HG02623 (cell line): ENCODE measurements around the gene GRHL3.

Experiments
- ATAC-seq: cut with Tn5 transposase; IDR thresholded peaks from one replicate; pipeline ENCODE4 v1.9.1; 2021; ENCODE audit warnings: moderate library complexity; ENCODE audit not compliant: unreplicated experiment

GRHL3 gene

DNA sequence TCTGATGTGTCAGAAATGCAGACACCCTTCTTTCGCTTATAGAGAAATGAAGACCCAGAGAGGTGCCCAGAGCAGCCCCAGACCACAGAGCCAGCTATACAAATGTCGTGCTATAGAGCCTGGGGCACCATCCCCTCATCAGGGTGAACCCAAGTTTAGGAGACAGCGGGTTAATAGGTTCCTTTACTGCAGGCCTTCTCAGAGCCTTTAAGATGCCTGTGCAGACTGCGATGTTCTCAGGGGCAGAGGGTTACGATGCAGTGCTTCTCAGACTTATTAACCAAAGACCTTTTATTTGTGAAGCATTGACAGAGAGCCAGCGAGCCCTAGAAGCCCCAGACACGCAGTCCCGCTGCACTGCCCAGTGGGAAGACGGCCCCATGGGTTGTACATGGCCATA is 47.5 kb downstream of the GRHL3 start:
- no peak for ATAC-seq

- no peak for ATAC-seq
These were observed 50.0 kb downstream of the GRHL3 start for GRCh38 chr1:24369199-24369598.

DNA sequence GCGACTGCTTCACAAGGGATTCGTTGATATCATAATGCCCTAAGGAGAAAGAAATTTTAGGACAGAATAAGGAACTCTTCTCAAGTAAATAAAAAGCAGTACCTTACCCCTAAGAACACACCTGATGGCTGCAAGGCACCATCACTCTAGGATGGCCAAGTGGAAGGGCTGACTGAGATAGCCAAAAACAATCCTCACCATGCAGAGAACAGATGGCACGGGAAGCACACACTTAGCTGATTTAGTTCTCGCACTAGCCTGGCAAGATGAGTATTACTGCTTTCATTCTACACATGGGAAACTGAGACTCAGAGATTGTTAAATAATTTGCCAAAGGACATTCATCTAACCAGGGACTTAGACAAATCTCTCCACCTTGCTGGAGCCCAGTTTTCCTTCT is 50.6 kb downstream of the GRHL3 start:
- ATAC-seq: no peak

- ATAC-seq: no peak
These were observed 53.9 kb downstream of the GRHL3 start for GRCh38 chr1:24373044-24373443.

DNA sequence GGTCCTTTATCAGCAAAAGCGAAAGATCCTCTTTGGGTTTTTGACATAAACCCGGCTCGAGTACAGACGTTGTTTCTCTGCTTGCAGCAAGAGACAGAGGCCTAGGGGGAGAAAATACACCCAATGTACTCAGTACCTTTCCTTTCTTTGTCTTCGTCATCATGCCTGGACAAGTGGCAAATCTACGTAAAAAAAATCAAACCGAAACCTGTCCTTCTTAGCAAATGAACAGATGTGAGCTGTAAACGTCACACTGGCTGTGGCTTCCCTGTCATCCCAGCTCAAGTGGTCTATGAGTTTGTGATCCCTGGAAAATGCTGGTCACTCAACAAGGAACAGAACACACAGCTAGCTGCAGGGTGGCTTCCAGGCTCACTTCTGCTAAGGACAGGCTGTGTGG is 54.6 kb downstream of the GRHL3 start:
- no peak for ATAC-seq

- ATAC-seq: no peak
These were observed 56.0 kb downstream of the GRHL3 start for GRCh38 chr1:24374891-24375786.

DNA sequence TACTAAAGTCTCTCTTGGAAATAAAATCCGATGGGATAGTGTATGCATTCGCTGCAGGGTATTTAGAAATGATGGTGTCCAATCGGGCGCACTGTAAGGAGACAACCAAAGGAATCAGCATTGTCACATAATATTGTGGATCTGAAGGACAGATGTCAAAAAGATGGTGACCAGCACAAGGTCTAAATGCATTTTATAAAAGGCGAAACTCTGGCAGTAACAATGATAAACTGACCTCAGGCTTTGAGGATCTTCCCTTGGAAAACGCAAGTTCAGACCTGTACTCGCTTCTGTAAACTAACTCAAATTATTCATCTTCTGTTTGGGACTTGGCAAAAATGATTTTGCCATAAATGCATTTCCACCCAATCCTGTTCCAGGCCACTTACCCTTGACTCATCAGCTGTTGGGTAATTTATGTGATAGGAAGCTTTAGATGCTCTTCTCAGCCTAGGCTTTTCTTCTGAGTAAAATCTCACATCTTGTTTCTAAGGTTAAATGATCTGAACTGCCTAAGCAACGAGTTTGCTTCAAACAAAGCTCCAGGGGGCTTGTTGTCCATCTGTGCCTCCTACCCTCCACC is 60.7 kb downstream of the GRHL3 start:
- ATAC-seq: no peak

DNA sequence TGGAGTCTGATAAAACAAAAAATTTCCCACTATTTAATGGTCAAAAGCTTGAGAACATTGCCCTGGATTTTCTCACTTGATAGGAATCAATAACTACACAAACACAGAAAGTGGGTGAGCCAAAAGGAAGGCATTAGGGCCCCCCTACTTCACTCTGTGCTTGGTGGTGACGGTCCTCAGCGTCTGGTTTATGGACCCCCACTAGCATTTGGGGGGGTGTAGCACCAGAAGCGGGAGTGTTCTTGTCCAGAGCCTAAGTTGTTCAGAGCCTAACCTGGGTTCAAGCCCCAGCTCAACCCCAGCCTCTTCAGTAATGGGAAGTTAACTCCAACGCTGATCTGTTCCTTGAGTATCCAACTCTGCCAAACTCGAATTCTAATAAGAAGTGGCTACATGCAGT is 61.4 kb downstream of the GRHL3 start:
- ATAC-seq: no peak

DNA sequence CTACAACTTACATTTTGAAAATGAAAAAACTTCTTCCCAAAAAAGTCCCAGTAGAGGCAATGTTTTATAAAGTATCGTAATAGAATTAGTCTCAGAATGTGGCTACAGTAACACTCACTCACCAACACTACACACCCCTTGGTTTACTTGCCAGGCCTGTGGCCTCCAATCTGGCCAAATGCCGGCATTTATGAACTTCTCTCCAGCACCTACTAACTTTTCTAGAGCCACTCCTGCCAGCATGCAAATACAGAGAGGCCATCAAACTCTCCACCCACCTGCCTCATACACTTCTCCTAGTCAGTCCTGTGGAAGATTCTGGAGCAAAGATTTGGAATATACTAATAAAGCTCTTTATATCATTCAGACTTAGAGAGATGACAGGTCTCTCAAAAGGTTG is 62.1 kb downstream of the GRHL3 start:
- ATAC-seq: no peak

- no peak for ATAC-seq
These were observed 63.0 kb downstream of the GRHL3 start for GRCh38 chr1:24382165-24382577.

DNA sequence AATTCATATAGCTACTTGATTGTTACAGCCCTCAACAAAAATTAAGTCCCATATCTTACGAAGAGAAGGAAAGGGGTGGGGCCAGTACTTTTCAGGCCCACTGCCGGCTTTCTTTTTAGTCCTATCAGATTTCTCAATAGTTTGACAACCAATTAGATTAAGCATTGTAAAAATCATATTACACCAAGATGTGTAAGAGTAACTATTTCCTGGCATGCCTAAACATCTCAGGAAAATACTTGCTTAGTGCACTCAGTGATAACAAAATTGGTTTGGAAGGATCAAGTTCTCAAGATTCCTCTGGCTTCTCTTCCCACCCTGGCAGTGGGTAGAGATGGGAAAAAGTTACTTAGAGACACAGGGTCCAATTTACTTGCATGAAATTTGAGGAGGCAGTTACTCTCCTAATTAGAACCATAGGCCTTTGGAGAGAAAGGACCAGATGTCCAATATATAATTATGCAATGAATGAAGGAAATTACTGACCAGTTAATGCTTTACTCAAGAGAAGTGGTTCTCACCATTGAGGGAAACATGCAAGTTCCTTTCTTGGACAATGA is 64.3 kb downstream of the GRHL3 start:
- no peak for ATAC-seq

DNA sequence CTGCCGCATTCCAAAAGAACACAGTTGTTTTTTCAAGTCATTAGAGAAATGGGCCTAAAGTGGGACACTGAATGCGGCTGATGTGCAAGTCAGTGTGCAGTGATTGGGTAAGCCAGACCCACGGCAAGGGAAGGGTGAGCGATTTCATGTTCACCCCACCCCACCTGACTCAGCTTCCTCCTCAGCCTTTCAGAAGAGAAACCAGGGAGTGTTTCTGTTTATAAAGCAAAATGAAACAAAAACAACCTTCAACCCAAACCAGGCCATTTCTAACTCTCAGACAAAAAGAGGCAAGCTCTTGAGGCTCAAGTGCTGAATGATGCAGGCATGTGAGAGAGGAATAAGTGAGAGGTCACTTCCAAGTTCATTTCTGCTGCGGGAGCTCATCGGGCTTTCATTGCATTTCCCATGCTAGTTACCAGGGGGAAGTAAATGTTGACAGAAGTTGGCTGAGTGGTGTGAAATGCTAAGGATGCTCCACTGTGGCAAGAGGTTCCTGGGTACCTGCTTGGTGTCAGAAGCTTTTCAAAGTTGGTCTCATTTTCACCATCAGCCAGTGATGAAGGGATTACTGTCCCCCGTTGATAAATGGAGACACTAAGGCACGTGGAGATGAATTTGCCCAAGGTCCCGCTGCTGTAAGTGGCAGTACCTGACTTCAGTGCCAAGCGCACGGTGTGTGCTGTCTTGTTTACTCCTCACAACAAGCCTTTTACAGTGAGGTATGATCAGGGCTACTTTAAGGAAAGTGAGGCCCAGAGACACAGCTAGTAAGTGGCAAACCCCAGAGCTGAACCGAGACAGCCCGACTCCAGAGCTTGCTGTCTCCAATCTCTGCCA is 65.3 kb downstream of the GRHL3 start:
- ATAC-seq: peak; percentile 53

DNA sequence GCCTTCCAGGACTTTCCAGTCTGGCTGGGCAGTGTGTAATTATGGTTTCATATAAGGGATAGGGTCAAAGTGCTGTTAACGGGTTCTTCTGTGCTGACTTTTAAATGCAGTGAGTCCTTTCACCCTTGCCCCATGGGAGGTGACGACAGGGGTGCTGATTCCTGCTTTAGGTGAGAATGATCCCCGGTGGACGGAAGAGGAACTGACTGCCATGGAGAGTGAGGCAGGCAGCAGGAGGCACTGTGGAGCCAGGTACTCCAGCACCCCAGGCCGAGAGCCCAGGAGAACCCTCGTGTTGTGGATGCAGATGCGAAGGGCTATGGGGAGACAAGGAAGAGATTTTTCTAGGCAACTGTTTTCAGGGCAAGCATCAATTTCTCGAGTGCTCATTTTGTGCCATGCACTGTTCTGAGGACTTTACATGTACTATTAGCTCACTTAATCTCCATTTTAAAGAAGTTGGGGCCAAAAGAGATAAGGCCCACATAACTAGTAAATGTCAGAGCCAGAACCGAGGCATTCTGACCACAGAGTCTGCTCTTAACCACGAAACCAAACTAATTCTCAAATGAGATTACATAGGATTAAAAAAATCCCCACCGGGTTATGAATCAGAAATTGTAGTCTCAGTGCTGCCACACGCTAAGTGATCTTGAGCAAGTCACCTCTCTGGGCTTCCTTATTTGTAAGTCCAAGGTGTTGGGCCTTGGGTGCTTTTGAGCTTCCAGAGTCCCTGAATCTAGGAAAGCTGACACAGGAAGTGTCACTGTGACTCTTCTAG is 66.2 kb downstream of the GRHL3 start:
- no peak for ATAC-seq

DNA sequence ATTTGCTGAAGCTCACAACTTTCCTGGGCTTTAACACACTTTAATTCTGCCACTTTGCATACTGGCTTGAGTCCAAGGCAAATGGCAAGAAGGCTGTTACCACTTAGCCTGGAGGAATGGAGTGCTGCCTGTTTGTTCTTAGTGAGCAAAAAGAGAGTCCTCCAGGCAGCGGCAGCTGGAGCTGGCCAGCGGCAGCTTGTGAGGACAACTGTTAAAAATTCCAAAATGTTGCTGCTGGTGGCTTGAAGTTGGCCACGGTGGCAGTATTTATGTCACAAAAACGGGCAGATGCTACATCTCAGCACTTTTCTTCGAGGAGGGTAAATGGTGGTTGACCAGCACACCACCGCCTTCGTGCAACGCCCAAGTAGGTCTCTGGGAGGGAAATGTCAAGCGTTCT is 67.1 kb downstream of the GRHL3 start:
- no peak for ATAC-seq

DNA sequence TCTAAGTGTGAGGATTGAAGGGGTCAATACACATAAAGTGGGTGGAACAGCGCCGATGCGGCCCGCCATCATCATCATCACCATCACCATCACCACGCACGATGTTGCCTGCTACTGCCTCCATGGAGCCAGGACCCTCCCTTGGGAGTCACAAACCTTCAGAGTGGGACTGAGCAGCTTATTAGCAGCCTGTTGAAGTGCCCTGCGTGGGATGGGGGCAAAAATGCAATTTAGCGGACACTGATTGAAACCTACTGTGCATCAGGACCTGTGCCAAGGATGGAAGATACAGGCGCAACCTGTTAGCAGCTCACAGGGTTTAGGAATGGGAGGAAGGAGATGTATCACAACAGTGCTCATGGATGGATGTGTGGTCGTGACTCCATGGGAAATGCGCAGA is 67.8 kb downstream of the GRHL3 start:
- ATAC-seq: no peak

DNA sequence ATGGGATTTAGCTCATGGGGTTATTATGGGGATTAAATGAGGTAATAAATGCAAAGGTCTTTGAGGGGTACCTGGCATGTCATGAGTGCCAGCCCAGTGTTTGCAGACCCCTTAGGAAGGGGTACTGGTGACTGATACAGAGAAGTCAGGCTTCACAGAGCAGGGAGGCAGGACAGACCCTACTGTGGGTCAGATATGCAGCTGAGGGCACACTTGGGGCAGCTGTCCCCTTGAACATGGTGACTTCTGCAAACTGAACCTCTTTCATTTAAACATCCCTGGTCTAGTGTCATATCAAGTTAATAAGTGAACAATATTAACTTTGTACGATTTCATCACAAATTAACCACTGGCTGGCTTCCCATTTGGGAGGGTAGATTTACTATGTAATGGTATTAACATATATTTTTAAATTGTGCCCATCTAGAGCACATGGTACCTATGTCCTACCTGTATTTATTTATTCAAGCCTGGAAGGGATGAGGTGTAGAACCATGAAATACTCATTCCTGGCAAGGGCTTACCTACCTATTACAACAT is 68.5 kb downstream of the GRHL3 start:
- no peak for ATAC-seq

DNA sequence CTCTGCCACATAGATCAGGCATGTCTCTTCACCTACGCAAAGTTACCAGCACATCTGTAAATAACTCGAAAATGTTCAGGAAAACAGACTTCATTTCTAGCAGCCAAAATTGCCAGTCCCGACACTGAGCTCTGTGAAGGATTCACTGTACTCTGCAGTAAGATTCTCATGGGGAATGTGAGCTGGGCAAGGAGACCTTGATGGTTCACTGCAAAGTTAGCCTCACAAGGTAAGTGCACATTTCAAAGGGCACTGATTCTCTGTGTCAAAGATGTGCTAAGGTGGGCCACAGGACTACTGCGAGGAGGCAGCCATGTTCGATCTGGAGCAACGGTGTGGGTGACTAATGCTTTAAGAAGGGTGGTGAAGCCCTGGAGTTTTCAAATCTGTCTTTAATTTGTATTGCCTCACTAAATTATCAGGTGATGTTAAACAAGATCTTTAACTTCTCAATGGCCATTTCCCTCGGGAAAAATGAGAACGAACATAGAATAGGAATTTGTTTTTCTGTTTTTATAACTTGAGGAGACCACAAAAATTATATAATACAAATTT is 69.3 kb downstream of the GRHL3 start:
- no peak for ATAC-seq

DNA sequence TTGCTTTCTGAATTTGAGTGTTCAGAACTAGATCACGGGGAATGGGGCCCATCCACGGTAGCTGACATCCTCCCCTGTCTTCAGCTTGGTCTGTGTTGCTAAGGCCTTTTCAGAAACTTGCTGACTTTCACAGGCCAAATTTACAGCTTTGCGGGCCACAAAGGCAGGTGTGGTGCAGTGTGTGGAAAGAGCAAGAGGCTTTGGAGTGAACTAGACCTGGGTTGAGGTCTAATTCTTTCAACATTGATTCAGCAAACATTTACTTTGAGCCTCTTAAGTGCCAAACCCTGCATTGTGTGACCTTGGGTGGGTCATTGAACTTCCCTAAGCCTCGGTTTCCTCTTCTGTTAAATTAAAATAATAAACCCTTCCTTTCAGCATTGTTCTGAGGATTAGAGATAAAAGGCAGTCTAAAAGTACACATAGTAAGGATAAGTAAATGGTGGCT is 70.1 kb downstream of the GRHL3 start:
- ATAC-seq: no peak

GRCh38 chr1:24390924-24391782 is 72.0 kb downstream of the GRHL3 start:
- ATAC-seq: no peak
